ENCODE data around the gene KRT9.

Gene KRT9

GRCh38 chr17:41556306-41556705 is 15.6 kb downstream of the KRT9 start:
- Histone ChIP-seq H3K27me3 (ENCODE audit: control insufficient read depth in 1 of 2, insufficient read depth in 2 of 2, low read length in 2 of 2) (peaks cover 0 to 2% of the 10 kb centered on the region in 2 donors), H3K27ac (ENCODE audit: low read depth, low read length) (no peak overlapping the region)

DNA sequence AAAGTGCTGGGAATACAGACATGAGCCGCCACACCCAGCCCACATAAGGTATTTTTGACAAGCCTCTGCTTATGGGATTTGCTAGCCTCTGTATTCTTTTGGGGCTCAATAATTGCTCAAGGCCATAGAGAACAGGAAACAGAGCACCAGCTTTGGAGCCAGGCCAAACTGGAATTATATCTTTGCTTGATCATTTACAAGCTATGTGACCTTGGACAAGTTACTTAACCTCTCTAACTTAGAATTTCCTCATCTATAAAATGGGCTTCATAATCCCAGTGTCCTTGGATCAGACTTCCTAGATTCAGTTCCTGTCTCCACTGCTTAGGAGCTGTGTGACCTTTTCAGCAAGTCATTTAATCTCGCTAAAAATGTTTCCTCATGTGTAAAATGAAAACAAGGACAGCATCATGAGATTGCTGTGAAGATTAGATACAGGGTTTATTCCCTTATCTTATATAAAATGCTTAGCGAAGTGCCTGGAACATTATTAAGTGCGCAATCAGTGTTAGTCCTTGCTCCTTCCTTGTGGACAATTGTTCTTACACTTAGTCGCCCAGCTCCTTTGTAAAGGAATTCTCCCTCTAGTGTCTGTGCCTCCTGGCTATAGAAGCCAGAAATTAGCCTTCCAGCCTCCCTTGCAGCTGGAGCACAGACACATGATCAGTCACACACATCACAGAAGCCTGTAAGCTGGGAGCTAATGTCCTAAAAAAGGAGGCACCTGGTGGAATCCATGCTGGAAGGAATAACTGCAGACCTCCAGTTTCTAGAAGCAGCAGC is 16.6 kb downstream of the KRT9 start:
- H3K4me3 ChIP-seq (ENCODE audit: low read depth in 1 of 2, low read length in 2 of 2), result no peak overlapping the region
- H3K36me3 ChIP-seq (ENCODE audit: control insufficient read depth in 1 of 2, insufficient read depth in 2 of 2, low read length in 2 of 2), result no peaks in the 10 kb centered on the region
- no peaks in the 10 kb centered on the region for H3K9me3 ChIP-seq (ENCODE audit: control insufficient read depth in 1 of 2, low read length in 2 of 2)
- no peaks in the 10 kb centered on the region for H3K27me3 ChIP-seq (ENCODE audit: control insufficient read depth in 1 of 2, insufficient read depth in 2 of 2, low read length in 2 of 2)
- no peak overlapping the region for H3K9ac ChIP-seq (ENCODE audit: low read depth in 1 of 2, low read length in 2 of 2)
- peaks cover 0 to 15% of the 10 kb centered on the region in 2 donors for H3K4me1 ChIP-seq (ENCODE audit: control insufficient read depth in 1 of 2, insufficient read depth in 2 of 2, low read length in 2 of 2)
- H3K27ac ChIP-seq (ENCODE audit: low read depth, low read length), result no peak overlapping the region

More at GRCh38 chr17:41556306-41556705, 15.6 kb downstream of the KRT9 start:
- no peak overlapping the region for H3K4me3 ChIP-seq (ENCODE audit: low read depth in 1 of 2, low read length in 2 of 2)
- H3K4me1 ChIP-seq (ENCODE audit: control insufficient read depth in 1 of 2, insufficient read depth in 2 of 2, low read length in 2 of 2), result peaks cover 0 to 12% of the 10 kb centered on the region in 2 donors
- H3K36me3 ChIP-seq (ENCODE audit: control insufficient read depth in 1 of 2, insufficient read depth in 2 of 2, low read length in 2 of 2), result no peaks in the 10 kb centered on the region
- H3K9ac ChIP-seq (ENCODE audit: low read depth in 1 of 2, low read length in 2 of 2), result no peak overlapping the region
- H3K9me3 ChIP-seq (ENCODE audit: control insufficient read depth in 1 of 2, low read length in 2 of 2), result no peaks in the 10 kb centered on the region

- no peaks in the 10 kb centered on the region for H3K9me3 ChIP-seq (ENCODE audit: control insufficient read depth in 1 of 2, low read length in 2 of 2)
- no peak overlapping the region for H3K4me3 ChIP-seq (ENCODE audit: low read depth in 1 of 2, low read length in 2 of 2)
- H3K36me3 ChIP-seq (ENCODE audit: control insufficient read depth in 1 of 2, insufficient read depth in 2 of 2, low read length in 2 of 2), result no peaks in the 10 kb centered on the region
- no peak overlapping the region for H3K9ac ChIP-seq (ENCODE audit: low read depth in 1 of 2, low read length in 2 of 2)
- no peaks in the 10 kb centered on the region for H3K27me3 ChIP-seq (ENCODE audit: control insufficient read depth in 1 of 2, insufficient read depth in 2 of 2, low read length in 2 of 2)
- peaks cover 10 to 27% of the 10 kb centered on the region in 2 donors for H3K4me1 ChIP-seq (ENCODE audit: control insufficient read depth in 1 of 2, insufficient read depth in 2 of 2, low read length in 2 of 2)
- H3K27ac ChIP-seq (ENCODE audit: low read depth, low read length), result no peak overlapping the region
Observed at GRCh38 chr17:41553987-41554680, 17.7 kb downstream of the KRT9 start.

DNA sequence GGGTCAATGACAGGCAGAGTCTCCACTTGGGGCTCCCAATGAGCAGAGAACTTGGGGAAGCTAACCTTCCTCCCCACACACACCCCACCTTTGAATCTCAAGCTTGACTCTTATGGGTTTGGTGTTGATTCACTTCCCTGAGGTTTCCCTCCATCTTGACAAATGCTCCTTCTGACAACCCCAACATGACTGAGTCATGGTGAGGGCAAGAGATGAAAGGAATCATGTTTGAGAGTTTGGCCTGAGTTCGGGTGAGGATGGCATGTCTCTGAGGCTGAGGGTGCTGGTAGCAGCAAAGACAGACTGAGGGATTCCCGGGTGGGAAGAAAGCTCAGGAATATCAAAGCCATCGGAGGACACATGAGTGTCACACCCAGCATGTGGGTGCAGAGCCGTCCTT is 18.7 kb downstream of the KRT9 start:
- no peak overlapping the region for H3K27ac ChIP-seq (ENCODE audit: low read depth, low read length)
- no peak overlapping the region for H3K9ac ChIP-seq (ENCODE audit: low read depth in 1 of 2, low read length in 2 of 2)
- no peak overlapping the region for H3K4me3 ChIP-seq (ENCODE audit: low read depth in 1 of 2, low read length in 2 of 2)
- H3K9me3 ChIP-seq (ENCODE audit: control insufficient read depth in 1 of 2, low read length in 2 of 2), result no peaks in the 10 kb centered on the region
- peaks cover 19 to 35% of the 10 kb centered on the region in 2 donors for H3K4me1 ChIP-seq (ENCODE audit: control insufficient read depth in 1 of 2, insufficient read depth in 2 of 2, low read length in 2 of 2)
- no peaks in the 10 kb centered on the region for H3K36me3 ChIP-seq (ENCODE audit: control insufficient read depth in 1 of 2, insufficient read depth in 2 of 2, low read length in 2 of 2)
- no peaks in the 10 kb centered on the region for H3K27me3 ChIP-seq (ENCODE audit: control insufficient read depth in 1 of 2, insufficient read depth in 2 of 2, low read length in 2 of 2)

DNA sequence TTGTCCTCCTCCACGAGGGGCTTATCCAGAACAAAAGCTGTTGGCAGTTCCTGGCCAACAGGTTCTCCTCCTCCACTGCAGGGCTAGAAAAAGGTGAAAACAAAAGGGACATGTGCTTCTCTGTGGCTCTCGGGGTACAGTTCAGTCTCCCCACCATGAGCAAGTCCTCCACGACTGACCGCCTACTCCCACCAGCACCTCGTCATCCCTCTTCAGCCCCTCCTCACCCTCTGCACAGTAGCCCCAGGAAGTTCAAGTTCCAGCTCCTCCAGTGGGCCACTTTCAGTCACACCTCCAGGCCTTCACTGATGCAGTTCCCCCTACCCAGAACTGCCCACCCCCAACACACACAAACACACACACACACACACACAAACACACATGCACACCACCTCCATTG is 19.4 kb downstream of the KRT9 start:
- Histone ChIP-seq H3K27me3 (ENCODE audit: control insufficient read depth in 1 of 2, insufficient read depth in 2 of 2, low read length in 2 of 2) (no peaks in the 10 kb centered on the region), H3K4me3 (ENCODE audit: low read depth in 1 of 2, low read length in 2 of 2) (no peak overlapping the region), H3K9me3 (ENCODE audit: control insufficient read depth in 1 of 2, low read length in 2 of 2) (no peaks in the 10 kb centered on the region), H3K36me3 (ENCODE audit: control insufficient read depth in 1 of 2, insufficient read depth in 2 of 2, low read length in 2 of 2) (no peaks in the 10 kb centered on the region), H3K27ac (ENCODE audit: low read depth, low read length) (no peak overlapping the region), H3K9ac (ENCODE audit: low read depth in 1 of 2, low read length in 2 of 2) (no peak overlapping the region), H3K4me1 (ENCODE audit: control insufficient read depth in 1 of 2, insufficient read depth in 2 of 2, low read length in 2 of 2) (peaks cover 26 to 42% of the 10 kb centered on the region in 2 donors)

DNA sequence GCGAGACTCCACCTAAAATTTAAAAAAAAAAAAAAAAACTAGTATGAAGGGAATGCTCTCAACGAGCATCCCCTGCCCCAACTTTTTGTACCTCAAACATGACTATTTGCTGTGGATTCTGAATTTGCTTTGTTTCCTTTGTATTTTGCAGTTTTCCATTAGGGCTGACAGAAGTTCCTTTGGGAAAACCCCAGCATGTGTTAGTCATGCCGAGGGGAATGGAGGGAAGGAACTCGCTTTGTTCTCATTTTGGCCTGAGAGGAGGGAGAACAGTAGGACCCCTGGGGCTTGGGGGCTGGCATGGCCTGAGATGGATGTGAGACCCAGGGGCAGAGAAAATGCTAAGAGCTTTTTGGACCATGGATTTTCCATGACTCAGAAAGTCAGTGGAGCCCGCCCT is 20.5 kb downstream of the KRT9 start:
- H3K27ac ChIP-seq (ENCODE audit: low read depth, low read length), result no peak overlapping the region
- H3K36me3 ChIP-seq (ENCODE audit: control insufficient read depth in 1 of 2, insufficient read depth in 2 of 2, low read length in 2 of 2), result no peaks in the 10 kb centered on the region
- H3K9me3 ChIP-seq (ENCODE audit: control insufficient read depth in 1 of 2, low read length in 2 of 2), result no peaks in the 10 kb centered on the region
- H3K27me3 ChIP-seq (ENCODE audit: control insufficient read depth in 1 of 2, insufficient read depth in 2 of 2, low read length in 2 of 2), result no peaks in the 10 kb centered on the region
- H3K4me3 ChIP-seq (ENCODE audit: low read depth in 1 of 2, low read length in 2 of 2), result no peak overlapping the region
- peaks cover 29 to 47% of the 10 kb centered on the region in 2 donors for H3K4me1 ChIP-seq (ENCODE audit: control insufficient read depth in 1 of 2, insufficient read depth in 2 of 2, low read length in 2 of 2)
- H3K9ac ChIP-seq (ENCODE audit: low read depth in 1 of 2, low read length in 2 of 2), result no peak overlapping the region

DNA sequence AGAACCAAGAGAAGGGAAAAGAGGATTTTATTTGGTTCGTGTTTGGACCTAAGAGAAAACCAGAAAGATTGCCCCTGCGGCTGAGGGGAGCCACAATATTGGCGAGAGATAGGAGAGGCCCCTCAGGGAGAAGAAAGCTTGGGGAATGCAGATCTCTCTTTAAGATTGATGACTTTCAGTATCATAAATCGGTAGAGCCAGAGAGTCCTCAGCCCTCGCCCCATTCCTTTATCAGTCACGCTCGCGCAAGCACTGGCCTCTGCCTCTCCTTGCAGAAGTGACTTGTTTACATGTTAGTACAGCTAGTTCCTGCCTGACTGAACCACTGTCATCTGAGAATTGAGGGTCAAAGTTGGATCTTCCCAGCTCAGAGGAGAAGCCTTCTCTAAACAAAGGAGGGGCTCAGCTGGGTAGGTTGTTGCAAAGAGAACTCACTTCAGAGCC is 22.2 kb downstream of the KRT9 start:
- Histone ChIP-seq H3K27ac (ENCODE audit: low read depth, low read length) (peak overlapping the region; percentile 74), H3K27me3 (ENCODE audit: control insufficient read depth in 1 of 2, insufficient read depth in 2 of 2, low read length in 2 of 2) (no peaks in the 10 kb centered on the region), H3K4me1 (ENCODE audit: control insufficient read depth in 1 of 2, insufficient read depth in 2 of 2, low read length in 2 of 2) (peaks cover 34 to 39% of the 10 kb centered on the region in 2 donors), H3K36me3 (ENCODE audit: control insufficient read depth in 1 of 2, insufficient read depth in 2 of 2, low read length in 2 of 2) (no peaks in the 10 kb centered on the region), H3K4me3 (ENCODE audit: low read depth in 1 of 2, low read length in 2 of 2) (no peak overlapping the region), H3K9ac (ENCODE audit: low read depth in 1 of 2, low read length in 2 of 2) (no peak overlapping the region), H3K9me3 (ENCODE audit: control insufficient read depth in 1 of 2, low read length in 2 of 2) (no peaks in the 10 kb centered on the region)

- peak overlapping the region; percentile 55 to 82 for H3K9ac ChIP-seq (ENCODE audit: low read depth in 1 of 2, low read length in 2 of 2)
- no peaks in the 10 kb centered on the region for H3K9me3 ChIP-seq (ENCODE audit: control insufficient read depth in 1 of 2, low read length in 2 of 2)
- peak overlapping the region; percentile 74 for H3K27ac ChIP-seq (ENCODE audit: low read depth, low read length)
- peak overlapping the region; percentile 48 to 57 for H3K4me3 ChIP-seq (ENCODE audit: low read depth in 1 of 2, low read length in 2 of 2)
- H3K4me1 ChIP-seq (ENCODE audit: control insufficient read depth in 1 of 2, insufficient read depth in 2 of 2, low read length in 2 of 2), result peaks cover 38 to 44% of the 10 kb centered on the region in 2 donors
- no peaks in the 10 kb centered on the region for H3K36me3 ChIP-seq (ENCODE audit: control insufficient read depth in 1 of 2, insufficient read depth in 2 of 2, low read length in 2 of 2)
- no peaks in the 10 kb centered on the region for H3K27me3 ChIP-seq (ENCODE audit: control insufficient read depth in 1 of 2, insufficient read depth in 2 of 2, low read length in 2 of 2)
Observed at GRCh38 chr17:41548844-41549595, 22.8 kb downstream of the KRT9 start.

- Histone ChIP-seq H3K27ac (ENCODE audit: low read depth, low read length) (peak overlapping the region; percentile 15), H3K36me3 (ENCODE audit: control insufficient read depth in 1 of 2, insufficient read depth in 2 of 2, low read length in 2 of 2) (no peaks in the 10 kb centered on the region), H3K4me3 (ENCODE audit: low read depth in 1 of 2, low read length in 2 of 2) (peak overlapping the region; percentile 48 to 57), H3K9me3 (ENCODE audit: control insufficient read depth in 1 of 2, low read length in 2 of 2) (no peaks in the 10 kb centered on the region), H3K4me1 (ENCODE audit: control insufficient read depth in 1 of 2, insufficient read depth in 2 of 2, low read length in 2 of 2) (peaks cover 43 to 48% of the 10 kb centered on the region in 2 donors), H3K27me3 (ENCODE audit: control insufficient read depth in 1 of 2, insufficient read depth in 2 of 2, low read length in 2 of 2) (no peaks in the 10 kb centered on the region), H3K9ac (ENCODE audit: low read depth in 1 of 2, low read length in 2 of 2) (peak overlapping the region; percentile 13 to 82)
Observed at GRCh38 chr17:41547921-41548843, 23.7 kb downstream of the KRT9 start.
